SK-N-SH treated with all-trans-retinoic acid at 6 μM for 48 hours (cell line): Measurements from ENCODE around the gene SLC33A1.

Source experiments
- ARNTL ChIP-seq: fragments of 450-650 bp; formaldehyde crosslinking; IDR thresholded peaks from 2 replicates; pipeline ENCODE4 v1.5.0; 2020; ENCODE audit warnings: low read depth, mild to moderate bottlenecking, moderate library complexity, borderline replicate concordance
- CREB5 ChIP-seq: fragments of 250-450 bp; sonication (Bioruptor Pico); IDR thresholded peaks from 2 replicates; pipeline ENCODE4 v1.5.1; 2020; ENCODE audit warnings: low read depth, mild to moderate bottlenecking, moderate library complexity
- OSR1 ChIP-seq: fragments of 250-450 bp; sonication (Bioruptor Pico); IDR thresholded peaks from 2 replicates; pipeline ENCODE4 v1.8.0; 2022; ENCODE audit warnings: moderate library complexity, mild to moderate bottlenecking, inconsistent platforms
- PATZ1 ChIP-seq: fragments of 250-450 bp; sonication (Bioruptor Pico); IDR thresholded peaks from 2 replicates; pipeline ENCODE4 v1.8.0; 2020; ENCODE audit warnings: mild to moderate bottlenecking, moderate library complexity, borderline replicate concordance
- SNAI2 ChIP-seq: fragments of 250-450 bp; sonication (Bioruptor Pico); IDR thresholded peaks from 2 replicates; pipeline ENCODE4 v1.5.0; 2020; ENCODE audit warnings: mild to moderate bottlenecking, moderate library complexity
- TCF4 ChIP-seq: fragments of 250-450 bp; sonication (Bioruptor Pico); IDR thresholded peaks from 2 replicates; pipeline ENCODE4 v1.8.0; 2021; ENCODE audit warnings: mild to moderate bottlenecking, moderate library complexity, borderline replicate concordance
- ZFP3 ChIP-seq: fragments of 250-450 bp; sonication (Bioruptor Pico); IDR thresholded peaks from 2 replicates; pipeline ENCODE4 v1.5.0; 2020; ENCODE audit warnings: mild to moderate bottlenecking, moderate library complexity
- ZFP30 ChIP-seq: fragments of 450-650 bp; formaldehyde crosslinking; IDR thresholded peaks from 2 replicates; pipeline ENCODE4 v1.5.0; 2022; ENCODE audit warnings: mild to moderate bottlenecking, moderate library complexity
- ZNF565 ChIP-seq: fragments of 450-650 bp; formaldehyde crosslinking; conservative IDR thresholded peaks from 2 replicates; pipeline ENCODE4 v1.5.0; 2020; ENCODE audit warnings: low read depth, mild to moderate bottlenecking, moderate library complexity

- TF ChIP-seq ZFP30 (CRISPR knock-in tag) (no peak; the same call in 1 of the 2 replicates), OSR1 (CRISPR knock-in tag) (no peak), PATZ1 (CRISPR knock-in tag) (no peak), CREB5 (CRISPR knock-in tag) (no peak), ZFP3 (CRISPR knock-in tag) (no peak), TCF4 (CRISPR knock-in tag) (no peak), ZNF565 (no peak), ARNTL (CRISPR knock-in tag) (no peak), SNAI2 (CRISPR knock-in tag) (no peak)
These were observed 16.9 kb upstream of the SLC33A1 start for GRCh38 chr3:155870945-155871745.
